ENCODE results near the gene SIN3B. TPM values are rescaled to one million over a fixed set of nuclear protein-coding genes. Genes with fewer than 3 reads are reported as not detected.

The SIN3B gene
- polyA plus RNA-seq, 1 donor from 2014 or later: 31.2 TPM

GRCh38 chr19:16862826-16863415, 33.7 kb downstream of the SIN3B start:
- Histone ChIP-seq H4K20me1 (ENCODE audit: insufficient read depth) (no peaks in the 10 kb centered on the region), H3K9me2 (ENCODE audit: insufficient read depth, low read length) (no peaks in the 10 kb centered on the region), H3K27ac (ENCODE audit: low read length) (no peak overlapping the region), H3K27me3 (ENCODE audit: insufficient read depth, low read depth, low read length) (no peaks in the 10 kb centered on the region), H2AFZ (ENCODE audit: low read depth, low read length) (no peak overlapping the region), H3K9me3 (ENCODE audit: low read length) (no peaks in the 10 kb centered on the region), H3F3A (ENCODE audit: insufficient read depth, low read length, poor library complexity, severe bottlenecking) (no peaks in the 10 kb centered on the region), H3K79me2 (replicated peaks; ENCODE audit: insufficient read depth, low read length) (no peaks in the 10 kb centered on the region), H3K4me3 (ENCODE audit: low read length) (no peak overlapping the region), H3K4me2 (ENCODE audit: low read length) (no peak overlapping the region), H3K9ac (ENCODE audit: low read length) (no peak overlapping the region), H3K36me3 (ENCODE audit: insufficient read depth, low read length) (peaks cover 9% of the 10 kb centered on the region)
- no peak for TF ChIP-seq EZH2 (IDR thresholded peaks at IDR 0.05; ENCODE audit: borderline replicate concordance, insufficient read depth, low read length, poor library complexity, severe bottlenecking)
- TF ChIP-seq MXI1 (conservative IDR thresholded peaks at IDR 0.05; ENCODE audit: poor library complexity, severe bottlenecking): no peak
- TF ChIP-seq TAF1 (IDR thresholded peaks at IDR 0.05; ENCODE audit: low read depth): no peak
- no peak for TF ChIP-seq POLR2AphosphoS5 (IDR thresholded peaks at IDR 0.05)
- TF ChIP-seq CTCF (IDR thresholded peaks at IDR 0.05; ENCODE audit: poor library complexity, severe bottlenecking): no peak
- no peak for TF ChIP-seq EP300 (conservative IDR thresholded peaks at IDR 0.05; ENCODE audit: poor library complexity, severe bottlenecking)
- TF ChIP-seq SMC3 (conservative IDR thresholded peaks at IDR 0.05; ENCODE audit: poor library complexity): no peak
- TF ChIP-seq RAD21 (conservative IDR thresholded peaks at IDR 0.05): no peak
- TF ChIP-seq REST (IDR thresholded peaks at IDR 0.05; ENCODE audit: borderline replicate concordance): no peak

GRCh38 chr19:16867211-16867610, 38.0 kb downstream of the SIN3B start:
- H3K4me3 ChIP-seq (ENCODE audit: low read length): no peak overlapping the region
- no peak overlapping the region for H3K4me2 ChIP-seq (ENCODE audit: low read length)
- H3K27me3 ChIP-seq (ENCODE audit: insufficient read depth, low read depth, low read length): no peaks in the 10 kb centered on the region
- TF ChIP-seq POLR2AphosphoS5 (IDR thresholded peaks at IDR 0.05) (no peak), SMC3 (conservative IDR thresholded peaks at IDR 0.05; ENCODE audit: poor library complexity) (no peak), EZH2 (IDR thresholded peaks at IDR 0.05; ENCODE audit: borderline replicate concordance, insufficient read depth, low read length, poor library complexity, severe bottlenecking) (no peak), REST (IDR thresholded peaks at IDR 0.05; ENCODE audit: borderline replicate concordance) (no peak), CTCF (IDR thresholded peaks at IDR 0.05; ENCODE audit: poor library complexity, severe bottlenecking) (no peak), EP300 (conservative IDR thresholded peaks at IDR 0.05; ENCODE audit: poor library complexity, severe bottlenecking) (no peak)
- H2AFZ ChIP-seq (ENCODE audit: low read depth, low read length): no peak overlapping the region
- H3K9me2 ChIP-seq (ENCODE audit: insufficient read depth, low read length): no peaks in the 10 kb centered on the region
- peaks cover 9% of the 10 kb centered on the region for H3K36me3 ChIP-seq (ENCODE audit: insufficient read depth, low read length)
- no peak overlapping the region for H3K27ac ChIP-seq (ENCODE audit: low read length)
- H3F3A ChIP-seq (ENCODE audit: insufficient read depth, low read length, poor library complexity, severe bottlenecking): no peaks in the 10 kb centered on the region
- no peaks in the 10 kb centered on the region for H4K20me1 ChIP-seq (ENCODE audit: insufficient read depth)
- H3K79me2 ChIP-seq (replicated peaks; ENCODE audit: insufficient read depth, low read length): no peaks in the 10 kb centered on the region
- no peak overlapping the region for H3K9ac ChIP-seq (ENCODE audit: low read length)
- no peaks in the 10 kb centered on the region for H3K9me3 ChIP-seq (ENCODE audit: low read length)
